ENCODE data around the gene OS9.
A peak's percentile ranks its signal among the peaks of the same experiment; 100 is the strongest.

OS9 gene

DNA sequence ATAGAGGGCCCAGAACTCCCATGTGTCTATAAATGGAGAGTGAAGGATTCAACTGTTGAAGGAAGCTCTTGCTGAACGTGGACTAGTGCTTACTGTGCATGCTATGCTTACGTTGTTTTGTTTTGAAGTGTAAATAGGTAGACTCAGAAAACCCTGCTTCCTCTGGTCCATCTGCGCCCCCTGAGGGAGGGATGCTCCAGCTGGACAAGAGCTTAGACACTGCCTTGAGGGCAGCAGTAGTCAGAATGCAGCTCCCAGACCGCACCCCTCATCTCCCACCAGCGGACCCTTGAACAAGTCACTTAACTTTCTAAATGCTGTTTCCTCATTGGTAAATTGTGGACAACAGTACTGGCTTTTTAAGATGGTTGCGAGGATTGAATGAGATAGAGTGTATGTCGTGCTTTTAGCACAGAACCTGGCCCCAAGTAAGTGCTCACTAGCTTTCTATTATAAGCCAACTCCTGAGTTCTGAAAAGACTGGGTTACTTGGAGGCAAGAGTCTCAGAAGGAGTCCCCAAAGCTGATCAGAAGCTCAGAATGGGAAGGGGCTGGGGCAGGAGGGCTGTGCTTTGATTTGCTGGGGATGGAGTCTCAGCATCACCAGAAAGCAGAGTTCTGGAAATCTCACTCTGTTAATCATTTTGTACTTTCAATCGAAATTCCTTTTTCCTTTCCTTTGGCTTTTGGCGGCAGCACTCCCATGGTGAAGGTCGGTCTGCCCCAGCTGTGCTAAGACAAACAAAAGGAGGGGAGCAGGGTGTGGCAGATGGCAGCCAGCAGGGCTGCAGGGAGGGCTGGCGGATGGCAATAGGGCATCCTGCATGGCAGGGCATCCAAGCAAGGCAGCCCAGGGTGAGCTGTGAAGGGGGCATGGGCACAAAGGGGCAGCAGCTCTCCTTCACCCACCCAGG lies 29.0 kb downstream of the OS9 start:
- H3K79me2 ChIP-seq (ENCODE audit: insufficient read depth, low read length) = no peaks in the 10 kb centered on the region
- H3K9me3 ChIP-seq (ENCODE audit: insufficient read depth, low read length, severe bottlenecking) = no peaks in the 10 kb centered on the region
- H3K4me2 ChIP-seq (ENCODE audit: insufficient read depth, low read length) = no peak overlapping the region
- ATAC-seq (ENCODE audit: insufficient read depth, low read depth) = no peak
- H3K4me1 ChIP-seq (ENCODE audit: insufficient read depth, low read length) = no peaks in the 10 kb centered on the region
- no peak overlapping the region for H3K4me3 ChIP-seq (ENCODE audit: low read depth in 1 of 2, low read length in 2 of 2)
- no peaks in the 10 kb centered on the region; the same call in 1 of the 2 replicates for H4K20me1 ChIP-seq (ENCODE audit: insufficient read depth, low read length)
- H3K36me3 ChIP-seq (ENCODE audit: insufficient read depth, low read length) = peaks cover 63% of the 10 kb centered on the region
- TF ChIP-seq, protein P1, sequence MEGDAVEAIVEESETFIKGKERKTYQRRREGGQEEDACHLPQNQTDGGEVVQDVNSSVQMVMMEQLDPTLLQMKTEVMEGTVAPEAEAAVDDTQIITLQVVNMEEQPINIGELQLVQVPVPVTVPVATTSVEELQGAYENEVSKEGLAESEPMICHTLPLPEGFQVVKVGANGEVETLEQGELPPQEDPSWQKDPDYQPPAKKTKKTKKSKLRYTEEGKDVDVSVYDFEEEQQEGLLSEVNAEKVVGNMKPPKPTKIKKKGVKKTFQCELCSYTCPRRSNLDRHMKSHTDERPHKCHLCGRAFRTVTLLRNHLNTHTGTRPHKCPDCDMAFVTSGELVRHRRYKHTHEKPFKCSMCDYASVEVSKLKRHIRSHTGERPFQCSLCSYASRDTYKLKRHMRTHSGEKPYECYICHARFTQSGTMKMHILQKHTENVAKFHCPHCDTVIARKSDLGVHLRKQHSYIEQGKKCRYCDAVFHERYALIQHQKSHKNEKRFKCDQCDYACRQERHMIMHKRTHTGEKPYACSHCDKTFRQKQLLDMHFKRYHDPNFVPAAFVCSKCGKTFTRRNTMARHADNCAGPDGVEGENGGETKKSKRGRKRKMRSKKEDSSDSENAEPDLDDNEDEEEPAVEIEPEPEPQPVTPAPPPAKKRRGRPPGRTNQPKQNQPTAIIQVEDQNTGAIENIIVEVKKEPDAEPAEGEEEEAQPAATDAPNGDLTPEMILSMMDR (IDR thresholded peaks at IDR 0.05; ENCODE audit: borderline replicate concordance, extremely low read depth, low read length, poor library complexity, severe bottlenecking) = no peak
- TF ChIP-seq EZH2 (IDR thresholded peaks at IDR 0.05; ENCODE audit: borderline replicate concordance, low read depth, low read length, severe bottlenecking) = no peak
- no peak overlapping the region for H3K27ac ChIP-seq (ENCODE audit: low read length)
- no peaks in the 10 kb centered on the region for H3K27me3 ChIP-seq (ENCODE audit: insufficient read depth, low read length, poor library complexity)
- no peak overlapping the region for H3K9ac ChIP-seq (ENCODE audit: low read depth, low read length)
- no peak for DNase-seq
- H2AFZ ChIP-seq (ENCODE audit: low read depth, low read length) = no peak overlapping the region

DNA sequence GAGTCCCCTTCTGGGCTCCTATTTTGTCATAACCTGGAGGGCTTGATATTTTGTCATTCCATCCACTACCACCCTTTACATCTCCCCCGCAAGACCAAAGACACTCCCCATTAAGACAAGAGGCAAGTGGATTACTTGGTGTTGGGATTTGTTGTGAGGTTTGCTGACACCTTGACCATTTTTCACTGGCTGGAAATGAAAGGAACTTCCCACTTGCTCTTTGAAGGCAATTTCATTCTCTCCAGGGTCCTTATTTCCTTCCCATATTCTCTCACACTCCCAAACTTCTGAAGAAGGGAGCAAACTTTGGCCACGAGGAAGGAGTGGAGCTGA lies 29.7 kb downstream of the OS9 start:
- Histone ChIP-seq H3K4me2 (ENCODE audit: insufficient read depth, low read length) (no peak overlapping the region), H3K79me2 (ENCODE audit: insufficient read depth, low read length) (no peaks in the 10 kb centered on the region), H3K27me3 (ENCODE audit: insufficient read depth, low read length, poor library complexity) (no peaks in the 10 kb centered on the region), H3K9ac (ENCODE audit: low read depth, low read length) (no peak overlapping the region), H4K20me1 (ENCODE audit: insufficient read depth, low read length) (no peaks in the 10 kb centered on the region; the same call in 1 of the 2 replicates), H3K9me3 (ENCODE audit: insufficient read depth, low read length, severe bottlenecking) (no peaks in the 10 kb centered on the region), H3K4me1 (ENCODE audit: insufficient read depth, low read length) (no peaks in the 10 kb centered on the region), H2AFZ (ENCODE audit: low read depth, low read length) (no peak overlapping the region), H3K4me3 (ENCODE audit: low read depth in 1 of 2, low read length in 2 of 2) (no peak overlapping the region), H3K27ac (ENCODE audit: low read length) (no peak overlapping the region), H3K36me3 (ENCODE audit: insufficient read depth, low read length) (peaks cover 56% of the 10 kb centered on the region)
- TF ChIP-seq, protein P1 (IDR thresholded peaks at IDR 0.05; ENCODE audit: borderline replicate concordance, extremely low read depth, low read length, poor library complexity, severe bottlenecking) = no peak
- no peak for TF ChIP-seq EZH2 (IDR thresholded peaks at IDR 0.05; ENCODE audit: borderline replicate concordance, low read depth, low read length, severe bottlenecking)
- DNase-seq = no peak
- ATAC-seq (ENCODE audit: insufficient read depth, low read depth) = no peak

DNA sequence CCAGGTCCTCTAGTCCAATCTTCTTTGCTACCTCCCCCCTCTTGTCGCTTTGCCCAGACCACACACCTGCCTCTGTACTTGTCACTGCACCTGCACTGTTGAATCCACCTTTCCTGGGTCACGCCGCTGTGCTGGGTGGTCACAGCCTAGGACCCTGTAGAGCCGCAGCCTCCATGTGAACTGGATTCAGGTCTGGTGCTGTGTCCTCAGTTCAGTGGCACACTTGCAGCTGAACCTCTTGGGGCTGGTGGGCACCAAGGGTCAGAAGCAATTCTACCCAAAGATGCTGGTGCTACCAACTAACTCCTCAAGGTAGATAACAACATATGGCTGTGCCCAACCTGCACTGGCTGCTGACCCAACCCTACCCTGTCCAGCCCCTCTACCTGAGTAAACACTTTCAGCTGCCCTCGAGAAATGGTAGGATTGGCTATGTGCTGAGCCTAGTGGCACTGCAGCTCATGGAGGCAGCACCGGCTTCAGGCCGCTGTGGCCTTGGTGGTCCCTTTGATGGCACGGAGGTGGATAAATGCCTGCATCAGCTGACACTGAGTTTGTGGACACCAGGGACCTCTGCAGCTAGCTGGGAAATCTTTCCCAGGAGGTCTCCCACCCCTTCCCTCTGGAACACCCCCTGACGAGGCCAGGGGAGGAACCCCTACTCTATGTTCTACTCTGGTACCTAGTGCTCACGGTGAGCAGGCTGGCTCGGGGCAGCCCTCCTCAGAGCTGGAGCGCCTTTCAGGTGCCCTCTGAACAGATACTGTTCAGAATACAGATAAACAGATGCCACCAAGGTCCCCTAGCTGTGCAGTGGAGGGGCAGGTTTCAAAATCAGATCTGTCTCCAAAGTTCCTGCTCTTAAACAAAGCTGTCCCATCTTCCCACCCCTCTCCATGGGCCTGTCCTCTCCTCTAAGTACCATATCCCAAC lies 30.3 kb downstream of the OS9 start:
- Histone ChIP-seq H3K9me3 (ENCODE audit: insufficient read depth, low read length, severe bottlenecking) (no peaks in the 10 kb centered on the region), H2AFZ (ENCODE audit: low read depth, low read length) (no peak overlapping the region), H3K79me2 (ENCODE audit: insufficient read depth, low read length) (no peaks in the 10 kb centered on the region), H3K4me1 (ENCODE audit: insufficient read depth, low read length) (no peaks in the 10 kb centered on the region), H3K4me3 (ENCODE audit: low read depth in 1 of 2, low read length in 2 of 2) (no peak overlapping the region), H3K36me3 (ENCODE audit: insufficient read depth, low read length) (peaks cover 50% of the 10 kb centered on the region), H3K27me3 (ENCODE audit: insufficient read depth, low read length, poor library complexity) (no peaks in the 10 kb centered on the region), H4K20me1 (ENCODE audit: insufficient read depth, low read length) (no peaks in the 10 kb centered on the region; the same call in 1 of the 2 replicates), H3K9ac (ENCODE audit: low read depth, low read length) (no peak overlapping the region), H3K27ac (ENCODE audit: low read length) (no peak overlapping the region), H3K4me2 (ENCODE audit: insufficient read depth, low read length) (no peak overlapping the region)
- DNase-seq (no peak), ATAC-seq (ENCODE audit: insufficient read depth, low read depth) (0 out of 3 replicates have a peak, but pooled peaks have one; percentile 10)
- TF ChIP-seq EZH2 (IDR thresholded peaks at IDR 0.05; ENCODE audit: borderline replicate concordance, low read depth, low read length, severe bottlenecking) = no peak
- TF ChIP-seq, protein P1 (IDR thresholded peaks at IDR 0.05; ENCODE audit: borderline replicate concordance, extremely low read depth, low read length, poor library complexity, severe bottlenecking) = no peak

Data from DND-41 (cell line).